Activated CD8-positive, alpha-beta T cell treated with anti-CD3 and anti-CD28 coated beads, Interleukin-2, amount 10 ng/mL, durations not matched to agents 7 days and 5 days (primary cell): ENCODE results near the gene CABLES1. TPM values are rescaled to one million over a fixed set of nuclear protein-coding genes. Genes with fewer than 3 reads are reported as not detected.
"Not testable (repeated sequence)": the region's sequence is repeated elsewhere in the genome, so short reads cannot be mapped to it uniquely, and the experiment has no call there.

Experiments
- ATAC-seq: fragments of 150-1000 bp; cut with Tn5 transposase; one replicate; pipeline ENCODE4 v1.10.0; 2021; ENCODE audit warnings: moderate library complexity
- CTCF ChIA-PET: fragments of 350-600 bp; sonication (Branson Sonifier 250); formaldehyde crosslinking; loops from one replicate; lab custom pipeline; 2021; ENCODE audit warnings: antibody characterized with exemption; lab: Charles Lee
- POLR2A ChIA-PET: fragments of 350-600 bp; sonication (Branson Sonifier 250); formaldehyde crosslinking; loops from one replicate; lab custom pipeline; 2021; ENCODE audit warnings: antibody characterized with exemption; lab: Charles Lee
- DNase-seq: peaks from one replicate; pipeline ENCODE4 v3.0.0-alpha.2; 2020
- H3K27ac Mint-ChIP-seq: one replicate; pipeline ENCODE4 v1.8.0; 2021; ENCODE audit warnings: mild to moderate bottlenecking, mixed read lengths
- H3K27me3 Mint-ChIP-seq: one replicate; pipeline ENCODE4 v1.8.0; 2021; ENCODE audit warnings: low read depth, mixed read lengths
- H3K36me3 Mint-ChIP-seq: one replicate; pipeline ENCODE4 v1.8.0; 2021; ENCODE audit warnings: low read depth, mixed read lengths
- H3K4me1 Mint-ChIP-seq: one replicate; pipeline ENCODE4 v1.8.0; 2021; ENCODE audit warnings: low read depth, mixed read lengths
- H3K4me3 Mint-ChIP-seq: one replicate; pipeline ENCODE4 v1.8.0; 2021; ENCODE audit warnings: mild to moderate bottlenecking, mixed read lengths
- H3K9me3 Mint-ChIP-seq: one replicate; pipeline ENCODE4 v1.8.0; 2022; ENCODE audit warnings: mixed read lengths; ENCODE audit not compliant: insufficient read depth
- total RNA-seq, 2 experiments: library from RNA; stranded (reverse); gene quantifications; one replicate each; pipeline ENCODE4 v1.2.3, GENCODE V29; 2021

Gene CABLES1
- total RNA-seq, 2 experiments from 2014 or later = 2.3 to 2.7 TPM

GRCh38 chr18:23146861-23147469 is 11.7 kb downstream of the CABLES1 start:
- no peak overlapping the region for H3K27ac Mint-ChIP-seq
- DNase-seq (no peak), ATAC-seq (no peak)
- H3K4me1 Mint-ChIP-seq = peaks cover 25% of the 10 kb centered on the region
- CTCF ChIA-PET = interaction anchor here (0.8 to 1.3 kb wide), 2 partner anchors 13 to 15 kb away, joined by 3 to 4 read pairs; no protein-coding TSS in a partner anchor
- POLR2A ChIA-PET = no interaction called here
- H3K27me3 Mint-ChIP-seq = no peaks in the 10 kb centered on the region
- no peaks in the 10 kb centered on the region for H3K9me3 Mint-ChIP-seq
- no peaks in the 10 kb centered on the region for H3K36me3 Mint-ChIP-seq
- H3K4me3 Mint-ChIP-seq = no peak overlapping the region

GRCh38 chr18:23148382-23148781 is 13.1 kb downstream of the CABLES1 start:
- Mint-ChIP-seq H3K27me3 (no peaks in the 10 kb centered on the region), H3K9me3 (no peaks in the 10 kb centered on the region), H3K27ac (no peak overlapping the region), H3K4me3 (no peak overlapping the region), H3K36me3 (no peaks in the 10 kb centered on the region), H3K4me1 (peaks cover 13% of the 10 kb centered on the region)
- POLR2A ChIA-PET = no interaction called here
- CTCF ChIA-PET = no interaction called here
- DNase-seq = no peak
- ATAC-seq = no peak

GRCh38 chr18:23149570-23149969 is 14.3 kb downstream of the CABLES1 start:
- POLR2A ChIA-PET = no interaction called here
- no peaks in the 10 kb centered on the region for H3K36me3 Mint-ChIP-seq
- no peaks in the 10 kb centered on the region for H3K9me3 Mint-ChIP-seq
- CTCF ChIA-PET = no interaction called here
- H3K4me3 Mint-ChIP-seq = no peak overlapping the region
- H3K4me1 Mint-ChIP-seq = peaks cover 1% of the 10 kb centered on the region
- DNase-seq = no peak
- no peaks in the 10 kb centered on the region for H3K27me3 Mint-ChIP-seq
- ATAC-seq = no peak
- no peak overlapping the region for H3K27ac Mint-ChIP-seq

- DNase-seq (no peak), ATAC-seq (no peak)
- Mint-ChIP-seq H3K36me3 (no peaks in the 10 kb centered on the region), H3K4me3 (no peak overlapping the region), H3K27ac (no peak overlapping the region), H3K27me3 (no peaks in the 10 kb centered on the region), H3K9me3 (no peaks in the 10 kb centered on the region), H3K4me1 (no peaks in the 10 kb centered on the region)
- ChIA-PET CTCF (no interaction called here), POLR2A (no interaction called here)
Measured at GRCh38 chr18:23151414-23152099, 16.3 kb downstream of the CABLES1 start.

- no peak overlapping the region for H3K27ac Mint-ChIP-seq
- H3K4me3 Mint-ChIP-seq = no peak overlapping the region
- DNase-seq = no peak
- no peaks in the 10 kb centered on the region for H3K4me1 Mint-ChIP-seq
- POLR2A ChIA-PET = no interaction called here
- ATAC-seq = no peak
- no peaks in the 10 kb centered on the region for H3K27me3 Mint-ChIP-seq
- no peaks in the 10 kb centered on the region for H3K9me3 Mint-ChIP-seq
- H3K36me3 Mint-ChIP-seq = no peaks in the 10 kb centered on the region
- CTCF ChIA-PET = no interaction called here
Measured at GRCh38 chr18:23154030-23154429, 18.7 kb downstream of the CABLES1 start.

GRCh38 chr18:23154823-23155500 is 19.7 kb downstream of the CABLES1 start:
- no peaks in the 10 kb centered on the region for H3K9me3 Mint-ChIP-seq

GRCh38 chr18:23155537-23155936 is 20.3 kb downstream of the CABLES1 start:
- Mint-ChIP-seq H3K27me3 (no peaks in the 10 kb centered on the region), H3K36me3 (no peaks in the 10 kb centered on the region), H3K4me1 (no peaks in the 10 kb centered on the region), H3K27ac (no peak overlapping the region), H3K9me3 (no peaks in the 10 kb centered on the region), H3K4me3 (no peak overlapping the region)
- POLR2A ChIA-PET = no interaction called here
- DNase-seq = no peak
- CTCF ChIA-PET = interaction anchor here (1.0 to 1.3 kb wide), 2 partner anchors 13 to 256 kb away, joined by 3 read pairs; no protein-coding TSS in a partner anchor
- ATAC-seq = no peak

More at GRCh38 chr18:23154823-23155500, 19.7 kb downstream of the CABLES1 start:
- H3K4me1 Mint-ChIP-seq = no peaks in the 10 kb centered on the region
- ATAC-seq = no peak
- H3K4me3 Mint-ChIP-seq = no peak overlapping the region
- DNase-seq = no peak
- no peaks in the 10 kb centered on the region for H3K27me3 Mint-ChIP-seq
- POLR2A ChIA-PET = no interaction called here
- H3K36me3 Mint-ChIP-seq = no peaks in the 10 kb centered on the region
- H3K27ac Mint-ChIP-seq = no peak overlapping the region
- CTCF ChIA-PET = interaction anchor here (1.0 to 1.3 kb wide), 2 partner anchors 12 to 257 kb away, joined by 3 read pairs; no protein-coding TSS in a partner anchor

- Mint-ChIP-seq H3K27ac (no peak overlapping the region), H3K36me3 (no peaks in the 10 kb centered on the region), H3K4me1 (no peaks in the 10 kb centered on the region), H3K4me3 (no peak overlapping the region), H3K27me3 (no peaks in the 10 kb centered on the region), H3K9me3 (no peaks in the 10 kb centered on the region)
- DNase-seq (no peak), ATAC-seq (no peak)
- ChIA-PET CTCF (interaction anchor here (1.0 kb wide), 1 partner anchor 256 kb away, joined by 3 read pairs; no protein-coding TSS in a partner anchor), POLR2A (no interaction called here)
Measured at GRCh38 chr18:23156134-23156533, 20.8 kb downstream of the CABLES1 start.

- Mint-ChIP-seq H3K9me3 (no peaks in the 10 kb centered on the region), H3K4me1 (peaks cover 7% of the 10 kb centered on the region), H3K4me3 (no peak overlapping the region), H3K27me3 (peaks cover 2% of the 10 kb centered on the region), H3K36me3 (no peaks in the 10 kb centered on the region), H3K27ac (no peak overlapping the region)
- no peak for DNase-seq
- POLR2A ChIA-PET = no interaction called here
- ATAC-seq = no peak
- CTCF ChIA-PET = no interaction called here
Measured at GRCh38 chr18:23158058-23158457, 22.8 kb downstream of the CABLES1 start.

GRCh38 chr18:23158884-23159283 is 23.6 kb downstream of the CABLES1 start:
- DNase-seq, POLR2A ChIA-PET, CTCF ChIA-PET, ATAC-seq, H3K4me3 Mint-ChIP-seq, H3K27me3 Mint-ChIP-seq, H3K27ac Mint-ChIP-seq, H3K36me3 Mint-ChIP-seq, H3K9me3 Mint-ChIP-seq: not testable (repeated sequence)
- peaks cover 12% of the 10 kb centered on the region for H3K4me1 Mint-ChIP-seq

GRCh38 chr18:23159344-23159743 is 24.1 kb downstream of the CABLES1 start:
- Mint-ChIP-seq H3K4me1 (peaks cover 14% of the 10 kb centered on the region), H3K27ac (no peak overlapping the region), H3K36me3 (no peaks in the 10 kb centered on the region), H3K9me3 (no peaks in the 10 kb centered on the region), H3K27me3 (peaks cover 3% of the 10 kb centered on the region), H3K4me3 (no peak overlapping the region)
- CTCF ChIA-PET = no interaction called here
- POLR2A ChIA-PET = no interaction called here
- ATAC-seq = no peak
- no peak for DNase-seq

GRCh38 chr18:23162473-23162872 is 27.2 kb downstream of the CABLES1 start:
- no peaks in the 10 kb centered on the region for H3K9me3 Mint-ChIP-seq
- no peak overlapping the region for H3K27ac Mint-ChIP-seq
- ChIA-PET CTCF (interaction anchor here (1.3 to 1.5 kb wide), 3 partner anchors 131 to 249 kb away, joined by 4 read pairs; no protein-coding TSS in a partner anchor), POLR2A (no interaction called here)
- peaks cover 6% of the 10 kb centered on the region for H3K27me3 Mint-ChIP-seq
- H3K36me3 Mint-ChIP-seq = no peaks in the 10 kb centered on the region
- peaks cover 14% of the 10 kb centered on the region for H3K4me1 Mint-ChIP-seq
- H3K4me3 Mint-ChIP-seq = no peak overlapping the region
- ATAC-seq = no peak
- no peak for DNase-seq
